HT1080 (cell line): ENCODE results near the gene WNT9A. TPM values are rescaled to one million over a fixed set of nuclear protein-coding genes. Genes with fewer than 3 reads are reported as not detected.

Experiments used
- DNase-seq: peaks from one replicate; pipeline ENCODE4 v3.0.0-alpha.2; 2015; ENCODE audit warnings: low read depth
- total RNA-seq: library from RNA; depleted of rRNA; stranded (reverse); fragments of >200 nt; shearing (Covaris generic); gene quantifications from 2 replicates; pipeline ENCODE4 v1.2.3, GENCODE V29; 2014

Gene WNT9A
- total RNA-seq, 1 experiment from 2014 or later, result 0.68 TPM

DNA sequence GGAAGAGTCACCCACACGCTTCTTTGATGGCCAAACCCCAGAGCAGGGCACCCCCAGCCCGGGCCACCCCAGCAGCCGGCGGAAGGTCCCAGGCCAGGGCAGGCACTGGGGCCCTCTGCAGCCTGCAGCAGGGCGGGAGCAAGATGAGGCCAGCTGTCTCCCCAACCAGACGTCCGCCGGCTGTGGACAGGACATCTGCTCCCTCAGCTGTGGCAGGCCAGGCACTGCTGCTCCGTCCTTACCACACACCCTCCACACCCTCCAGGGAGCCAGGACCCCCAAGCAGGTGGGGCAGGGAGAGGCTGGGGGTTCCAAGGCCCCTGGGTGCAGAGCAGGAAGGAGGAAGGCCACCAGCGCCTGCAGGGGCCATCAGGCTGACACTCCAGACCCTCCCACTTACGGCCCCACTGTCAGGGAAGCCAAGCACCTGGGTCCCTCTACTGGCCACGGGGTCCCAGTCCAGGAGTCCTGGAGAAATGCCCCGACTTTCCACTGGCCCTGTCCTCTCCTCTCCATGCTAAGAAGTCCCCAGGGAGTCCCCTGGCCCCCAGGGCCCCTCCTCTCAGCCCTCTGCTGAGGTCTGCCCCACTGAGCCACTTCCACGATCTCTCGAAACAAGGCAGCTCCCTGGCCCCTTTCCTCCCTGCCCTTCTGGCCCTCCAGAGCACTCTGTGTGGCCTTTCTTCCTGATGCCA is 5.6 kb downstream of the WNT9A start:
- no peak for DNase-seq

GRCh38 chr1:227941509-227942020 is 6.2 kb downstream of the WNT9A start:
- no peak for DNase-seq

- DNase-seq, result no peak
Measured at GRCh38 chr1:227940791-227941241, 6.9 kb downstream of the WNT9A start.

DNA sequence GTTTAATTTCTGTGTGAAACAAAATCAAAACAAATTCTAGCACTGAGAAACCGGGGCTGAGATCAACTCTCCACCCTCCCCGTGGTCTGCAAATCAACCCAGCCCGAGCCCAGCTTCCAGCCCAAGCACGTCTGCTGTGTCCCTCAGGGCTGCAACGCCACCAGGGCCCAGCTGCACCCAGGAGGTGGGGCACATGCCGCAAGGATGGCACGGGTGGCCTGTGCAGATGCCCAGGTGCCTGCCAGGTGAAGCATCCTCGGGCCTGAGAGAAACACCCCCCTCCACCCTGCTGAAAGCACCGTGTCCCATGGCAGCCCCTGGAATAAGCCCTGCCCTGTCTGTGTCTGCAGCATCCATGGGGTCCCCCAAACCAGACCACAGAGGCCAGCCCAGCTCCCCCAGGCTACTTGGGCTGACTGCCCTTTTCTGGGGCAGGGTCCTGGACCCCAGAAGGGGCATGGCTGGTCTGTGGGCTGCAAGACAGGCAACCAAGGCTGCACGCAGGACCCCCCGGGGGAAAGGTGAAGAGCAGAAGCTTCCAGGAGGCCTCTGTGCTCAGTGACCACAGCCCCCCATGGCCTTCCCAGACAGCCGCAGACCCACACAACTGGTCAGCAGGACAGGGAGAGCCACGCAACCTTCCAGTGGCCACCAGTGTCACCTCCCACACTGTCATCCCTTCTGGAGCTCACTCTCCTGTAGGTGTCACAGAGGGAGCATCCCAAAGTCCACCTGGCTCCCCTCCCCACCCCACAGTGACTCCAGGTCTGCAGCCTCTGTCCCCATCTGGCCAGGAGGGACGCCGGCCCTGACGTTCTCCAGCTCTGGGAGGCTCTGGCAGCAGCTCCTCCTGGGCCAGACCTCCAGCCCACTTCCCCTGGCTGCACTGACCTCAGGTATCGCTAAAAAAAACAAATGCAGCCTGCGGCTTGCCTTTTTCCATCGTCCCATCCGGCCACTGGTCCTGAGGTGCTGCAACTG is 7.7 kb downstream of the WNT9A start:
- no peak for DNase-seq

DNA sequence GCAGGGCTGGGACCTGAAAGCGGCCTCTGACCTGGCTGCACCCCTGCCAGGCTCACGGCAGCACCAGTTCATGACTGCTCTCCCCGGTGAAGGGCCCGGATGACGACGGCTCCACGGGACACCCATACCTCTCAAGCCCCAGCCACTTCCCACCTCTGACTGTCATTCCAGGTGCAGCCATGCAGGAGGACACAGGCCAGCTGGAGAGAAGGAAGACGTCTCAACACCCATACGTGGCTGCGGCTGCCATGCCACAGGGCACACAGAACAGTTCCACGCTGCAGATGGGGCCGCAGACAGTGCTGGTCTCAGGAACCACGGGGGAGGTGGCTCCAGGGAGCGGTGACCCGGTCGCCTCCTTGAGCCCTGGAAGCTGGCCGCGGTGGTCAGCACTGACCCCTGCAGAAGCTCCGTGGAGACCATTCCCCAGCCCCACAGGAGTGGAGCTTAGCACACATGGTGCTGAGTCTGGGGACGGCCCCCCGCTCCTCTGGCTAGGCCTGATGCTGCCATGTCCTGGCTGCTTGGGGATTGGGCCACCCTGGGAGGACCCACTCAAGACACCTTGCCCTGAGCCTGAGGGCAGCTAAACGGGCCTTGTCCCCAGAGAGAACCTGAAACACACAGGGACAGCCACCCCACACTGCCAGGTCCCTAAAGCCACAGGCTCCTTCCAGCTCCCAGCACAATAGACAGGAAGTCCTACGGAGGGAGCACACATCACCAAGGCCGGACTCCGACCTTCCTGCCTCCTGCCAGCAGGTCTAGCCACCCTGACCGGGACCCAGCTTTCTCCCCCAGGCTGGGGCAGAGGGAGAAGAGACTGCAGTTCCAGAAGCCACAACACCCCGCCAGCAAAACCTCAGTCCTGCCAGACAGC is 8.6 kb downstream of the WNT9A start:
- DNase-seq, result no peak

DNA sequence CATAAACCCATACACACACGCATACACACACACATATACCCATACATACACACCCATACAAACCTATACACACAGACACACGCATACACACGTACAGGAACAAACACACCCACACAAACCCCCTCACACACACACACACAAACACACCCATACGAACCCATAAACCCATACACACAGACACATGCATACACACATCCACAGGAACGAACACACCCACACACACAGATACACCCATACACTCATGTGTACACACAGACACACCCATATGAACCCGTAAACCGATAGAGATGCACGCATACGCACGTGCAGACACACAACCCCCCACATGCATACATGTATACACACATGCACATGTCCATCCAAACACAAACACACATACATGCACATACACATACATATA is 9.5 kb downstream of the WNT9A start:
- DNase-seq, result no peak

- no peak for DNase-seq
Measured at GRCh38 chr1:227937838-227938145, 9.9 kb downstream of the WNT9A start.

GRCh38 chr1:227937031-227937837 is 10.5 kb downstream of the WNT9A start:
- DNase-seq, result no peak

- DNase-seq, result no peak
Measured at GRCh38 chr1:227935826-227936225, 11.9 kb downstream of the WNT9A start.

- DNase-seq, result peak; percentile 59
Measured at GRCh38 chr1:227934476-227935313, 13.0 kb downstream of the WNT9A start.

DNA sequence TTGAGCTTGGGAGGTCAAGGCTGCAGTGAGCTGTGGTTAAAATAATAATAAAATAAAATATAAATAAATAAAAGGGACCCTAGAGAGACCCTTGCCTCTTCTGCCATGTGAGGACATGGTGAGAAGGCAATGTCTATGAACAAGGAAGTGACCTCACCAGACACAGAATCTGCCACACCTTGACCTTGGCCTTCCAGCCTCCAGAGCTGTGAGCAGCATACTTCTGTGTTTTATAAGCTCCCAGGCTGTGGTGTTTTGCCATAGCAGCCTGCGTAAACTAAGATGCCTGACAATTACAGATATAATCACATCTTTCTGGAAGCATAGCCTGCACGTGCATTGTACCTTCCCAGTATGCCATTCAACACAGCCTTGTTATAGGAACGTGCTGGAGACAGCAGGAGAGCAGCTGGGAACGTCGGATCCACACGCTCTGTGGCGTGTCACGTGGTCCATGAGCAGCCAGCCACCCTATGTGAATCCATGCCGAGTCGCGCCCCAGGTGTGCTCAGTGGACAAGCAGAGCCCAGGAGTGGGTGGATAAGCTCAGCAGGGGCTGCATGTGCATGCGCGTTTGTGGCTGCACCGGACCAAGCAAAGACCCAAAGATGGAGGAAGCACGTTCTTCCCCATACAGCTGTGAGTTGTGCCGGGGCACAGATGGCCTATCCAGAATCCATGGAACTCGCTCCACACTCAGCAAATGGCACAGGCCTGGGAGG is 17.8 kb downstream of the WNT9A start:
- no peak for DNase-seq

- no peak for DNase-seq
Measured at GRCh38 chr1:227928811-227929375, 18.8 kb downstream of the WNT9A start.

DNA sequence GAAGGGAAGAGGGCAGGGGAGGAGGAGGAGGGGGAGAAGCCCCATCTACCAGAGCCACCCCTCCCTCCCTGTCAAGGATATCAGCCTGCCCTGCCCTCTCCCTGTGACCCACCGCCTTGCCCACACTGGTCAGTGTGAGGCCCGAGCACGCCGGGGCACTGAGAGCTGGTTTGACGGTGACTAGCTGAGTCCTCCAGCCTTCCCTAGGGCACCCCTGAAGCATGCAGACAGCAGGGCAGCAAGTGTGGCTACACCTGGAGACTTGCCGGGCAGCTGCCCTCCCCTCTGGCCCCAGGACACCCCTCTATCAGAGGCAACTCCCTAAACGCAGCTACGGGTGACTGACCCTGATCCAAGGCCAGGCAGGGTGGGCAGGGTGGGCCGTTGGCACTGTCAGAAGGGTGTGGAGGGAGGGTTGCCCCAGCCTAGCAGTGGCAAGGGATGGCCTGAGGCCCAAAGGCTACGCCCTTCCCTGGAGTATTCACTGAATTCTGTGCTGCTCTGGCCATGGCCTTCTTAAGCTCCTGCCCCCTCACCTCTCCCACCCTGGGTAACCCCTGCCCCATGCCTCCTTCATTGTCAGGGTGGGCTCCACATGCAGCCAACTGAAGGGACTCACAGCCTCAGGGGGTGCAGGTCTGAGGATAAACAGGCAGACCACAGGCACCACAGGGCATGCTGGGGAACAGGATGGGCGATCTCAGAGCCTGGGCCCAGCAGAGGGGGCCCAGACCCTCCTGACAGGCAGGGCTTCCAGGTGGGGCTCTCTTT is 19.6 kb downstream of the WNT9A start:
- DNase-seq, result no peak

DNA sequence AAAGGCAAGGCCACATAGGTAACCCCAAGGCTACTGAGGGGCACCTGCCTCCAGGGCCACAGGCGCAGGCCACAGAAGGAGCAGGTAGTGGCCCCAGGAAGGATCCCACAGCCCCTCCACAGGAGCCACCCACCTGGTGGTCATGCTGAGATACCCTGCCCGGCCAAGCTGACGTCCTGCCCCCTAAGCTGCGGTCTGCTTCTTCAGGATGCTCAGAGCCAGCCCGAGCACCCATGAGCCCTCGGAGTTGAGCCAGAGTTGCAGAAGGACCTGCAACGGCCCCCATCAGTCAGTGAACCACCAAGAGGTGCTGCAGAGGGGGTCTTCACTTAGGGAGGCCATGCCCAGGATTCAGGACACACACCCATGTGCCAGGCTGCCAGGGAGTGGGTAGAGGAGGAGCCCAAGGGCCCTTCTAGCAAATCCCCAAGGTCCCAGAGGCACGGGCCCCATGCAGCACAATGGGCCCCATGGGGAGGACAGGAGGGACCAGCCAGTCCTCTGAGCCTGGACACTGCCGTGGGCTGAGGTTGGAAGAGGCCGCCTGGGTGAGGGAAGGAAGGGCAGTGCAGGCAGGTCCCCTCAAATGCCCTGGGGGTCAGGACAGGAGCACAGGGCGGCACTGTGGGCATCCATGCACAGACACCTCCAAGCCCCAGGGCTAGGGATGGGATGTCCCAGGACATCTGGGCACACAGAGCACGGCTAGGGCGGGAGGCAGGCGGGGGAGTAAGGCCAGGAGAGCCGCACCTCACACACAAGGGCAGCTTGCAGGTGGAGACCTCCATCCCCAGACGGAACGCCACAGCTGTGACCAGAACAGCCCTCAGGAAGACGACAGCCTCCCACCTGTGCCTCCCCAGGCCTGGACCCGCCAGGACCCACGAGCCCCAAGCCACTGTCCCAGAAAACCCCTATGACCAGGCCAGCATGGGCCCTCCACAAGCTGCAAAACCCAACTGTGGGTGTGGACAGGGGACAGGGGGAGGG is 20.5 kb downstream of the WNT9A start:
- no peak for DNase-seq

DNA sequence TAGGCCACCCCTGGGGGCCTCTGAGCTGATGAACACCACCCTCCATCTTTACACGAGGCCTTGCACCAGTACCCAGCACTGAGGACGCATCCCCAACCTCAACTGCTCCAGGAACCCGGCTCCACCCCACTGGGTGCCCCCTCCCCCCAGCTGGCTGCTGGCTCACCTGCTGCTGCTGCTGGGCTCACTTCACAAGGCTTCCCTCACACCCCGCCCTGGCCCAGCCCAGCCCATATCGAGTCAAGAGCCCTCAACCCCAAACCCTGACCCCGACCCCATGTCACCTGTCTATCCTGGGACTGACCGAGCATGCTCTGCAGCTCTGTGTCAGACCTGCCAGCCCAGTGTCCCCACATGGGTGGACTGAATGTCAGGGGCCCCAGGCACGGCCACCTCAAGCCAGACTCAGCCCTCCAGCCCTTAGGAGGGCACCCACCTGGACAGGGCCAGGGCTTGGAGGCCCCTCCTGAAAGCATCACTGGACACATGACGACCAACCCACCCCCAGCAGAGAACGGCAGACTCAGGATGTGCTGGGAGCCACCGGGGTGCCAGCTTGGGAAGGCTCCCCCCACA is 21.4 kb downstream of the WNT9A start:
- DNase-seq, result no peak

DNA sequence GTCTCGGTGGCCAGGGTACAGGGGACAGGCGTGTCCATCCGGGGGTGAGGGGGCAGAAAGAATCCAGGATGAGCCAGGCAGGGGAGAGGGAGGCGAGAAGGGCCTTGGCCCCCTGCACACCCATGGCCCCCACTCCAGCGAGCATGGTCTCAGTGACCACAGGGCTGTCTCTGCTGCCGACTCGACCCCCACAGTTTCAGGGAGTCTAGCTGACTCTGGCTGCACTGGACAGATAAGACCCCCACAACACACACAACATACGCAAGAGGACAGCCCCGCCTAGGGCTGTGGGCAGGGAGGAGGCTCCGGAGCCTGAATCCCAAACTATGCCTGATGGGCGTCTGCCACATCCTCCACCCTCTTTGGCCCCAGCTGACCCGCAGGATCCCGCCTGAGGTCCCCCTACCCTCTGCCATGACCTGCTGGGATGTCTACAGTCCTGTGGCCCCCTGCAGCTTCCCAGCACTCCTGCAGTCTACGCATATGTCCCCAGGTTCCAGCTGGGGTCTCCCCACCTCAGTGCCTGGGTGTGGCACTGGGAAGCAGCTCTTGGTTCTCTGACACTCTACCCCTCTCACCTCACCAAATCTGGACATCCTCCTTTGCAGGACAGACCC is 22.0 kb downstream of the WNT9A start:
- no peak for DNase-seq
